Uterus (tissue), 2 donors: ENCODE measurements around the gene ACSF2.
A peak's percentile ranks its signal among the peaks of the same experiment; 100 is the strongest.

Source experiments
- CTCF ChIP-seq, 4 experiments: fragments of 200-600 bp in 2 of 4; fragments of 450-650 bp in 2 of 4; sonication (generic) in 2 of 4; IDR thresholded peaks; one replicate each; pipeline ENCODE4 v1.5.1; 2016 to 2019; ENCODE audit warnings: antibody characterized with exemption in 4 of 4, mild to moderate bottlenecking in 2 of 4, moderate library complexity in 1 of 4
- POLR2A ChIP-seq, 2 donors: fragments of 450-650 bp; IDR thresholded peaks; one replicate each; pipeline ENCODE4 v1.6.1; 2016; ENCODE audit warnings: antibody characterized with exemption in 2 of 2, mild to moderate bottlenecking in 1 of 2, moderate library complexity in 1 of 2

GRCh38 chr17:50501054-50501453 lies 75.0 kb downstream of the ACSF2 start:
- TF ChIP-seq CTCF (IDR thresholded peaks at IDR 0.05) = peak in 2 of 4 experiments; percentile 10 to 14
- TF ChIP-seq POLR2A (IDR thresholded peaks at IDR 0.05) = no peak
